Thoracic aorta (tissue), 2 donors: Measurements from ENCODE around the gene MPZL3. TPM values are rescaled to one million over a fixed set of nuclear protein-coding genes. Genes with fewer than 3 reads are reported as not detected.

ENCODE experiments used
- ATAC-seq: fragments of 150-250 bp; one replicate; pipeline ENCODE4 v1.8.0; 2017; ENCODE audit warnings: low read depth; ENCODE audit not compliant: insufficient number of reproducible peaks, low FRiP score
- DNase-seq: peaks from one replicate; pipeline ENCODE4 v3.0.0-alpha.2; 2020; ENCODE audit warnings: low spot score
- H3K27ac ChIP-seq, 2 donors: fragments of 200-600 bp; sonication (generic); 1 replicate in 1 of 2; 2 replicates in 1 of 2; pipeline ENCODE4 v1.5.1; 2016; ENCODE audit warnings: mild to moderate bottlenecking in 2 of 2, moderate library complexity in 2 of 2
- H3K27me3 ChIP-seq: fragments of 200-600 bp; sonication (generic); replicated peaks from 2 replicates; pipeline ENCODE4 v1.6.0; 2016; ENCODE audit warnings: mild to moderate bottlenecking; ENCODE audit not compliant: insufficient read depth
- H3K36me3 ChIP-seq: fragments of 200-600 bp; sonication (generic); one replicate; pipeline ENCODE4 v1.5.1; 2016
- H3K4me1 ChIP-seq, 2 donors: fragments of 200-600 bp; sonication (generic); 1 replicate in 1 of 2; 2 replicates in 1 of 2; pipeline versions ENCODE4 v1.5.1 to v1.6.0; 2016; ENCODE audit warnings: low read depth in 2 of 2, mild to moderate bottlenecking in 1 of 2; ENCODE audit not compliant: control insufficient read depth in 1 of 2
- H3K4me3 ChIP-seq: fragments of 200-600 bp; sonication (generic); 2 replicates; pipeline ENCODE4 v1.5.1; 2016; ENCODE audit warnings: mild to moderate bottlenecking
- H3K9me3 ChIP-seq: fragments of 200-600 bp; sonication (generic); 2 replicates; pipeline ENCODE4 v1.5.1; 2016
- total RNA-seq, 2 donors: library from RNA; depleted of rRNA; stranded (reverse); fragments of >200 nt; gene quantifications; one replicate each; pipeline versions ENCODE4 v1.1.0 to v1.2.3, GENCODE V29; 2016
- TF ChIP-seq, protein P1 (sequence below): fragments of 200-600 bp; sonication (generic); IDR thresholded peaks from one replicate; pipeline ENCODE4 v1.5.1; 2019; ENCODE audit warnings: antibody characterized with exemption

The MPZL3 gene
- total RNA-seq, 2 donors from 2014 or later = 0.41 to 3.2 TPM

DNA sequence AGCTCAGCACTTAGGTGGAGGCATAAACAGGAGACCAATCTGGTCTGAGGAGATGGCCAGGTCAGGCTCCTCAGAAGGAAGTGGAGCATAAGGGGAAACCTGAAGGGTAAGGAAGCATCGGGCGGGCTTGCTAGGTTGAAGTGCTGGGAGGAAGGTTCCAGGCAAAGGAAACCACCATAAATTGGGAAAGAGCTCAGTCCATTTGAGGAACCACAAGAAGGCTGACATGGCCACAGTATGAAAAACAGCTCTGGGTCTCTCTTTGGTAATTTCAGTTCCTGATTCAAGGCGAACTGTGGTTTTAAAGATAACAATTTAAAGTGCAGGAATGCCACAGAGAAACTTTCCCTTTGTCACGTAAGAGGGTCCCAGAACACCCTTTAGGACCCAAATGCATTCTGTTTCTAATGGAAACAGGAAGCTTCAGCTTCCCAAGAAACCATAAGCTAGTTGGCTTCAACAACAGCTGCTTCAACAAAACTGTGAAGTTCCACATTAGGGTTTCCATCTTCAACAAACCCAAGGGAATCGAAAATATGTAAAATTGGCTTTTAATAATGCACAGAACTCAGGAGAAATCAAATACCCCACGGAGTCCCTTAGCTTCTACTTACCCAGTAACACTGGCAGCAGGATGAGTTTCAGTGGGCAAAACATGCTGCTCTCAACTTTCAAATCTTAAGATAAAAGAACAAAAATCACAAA, 37.8 kb downstream of the MPZL3 start:
- H3K9me3 ChIP-seq = no peaks in the 10 kb centered on the region
- no peak overlapping the region for H3K4me3 ChIP-seq
- no peak for ATAC-seq
- no peak for DNase-seq
- no peaks in the 10 kb centered on the region for H3K36me3 ChIP-seq
- TF ChIP-seq, protein P1, sequence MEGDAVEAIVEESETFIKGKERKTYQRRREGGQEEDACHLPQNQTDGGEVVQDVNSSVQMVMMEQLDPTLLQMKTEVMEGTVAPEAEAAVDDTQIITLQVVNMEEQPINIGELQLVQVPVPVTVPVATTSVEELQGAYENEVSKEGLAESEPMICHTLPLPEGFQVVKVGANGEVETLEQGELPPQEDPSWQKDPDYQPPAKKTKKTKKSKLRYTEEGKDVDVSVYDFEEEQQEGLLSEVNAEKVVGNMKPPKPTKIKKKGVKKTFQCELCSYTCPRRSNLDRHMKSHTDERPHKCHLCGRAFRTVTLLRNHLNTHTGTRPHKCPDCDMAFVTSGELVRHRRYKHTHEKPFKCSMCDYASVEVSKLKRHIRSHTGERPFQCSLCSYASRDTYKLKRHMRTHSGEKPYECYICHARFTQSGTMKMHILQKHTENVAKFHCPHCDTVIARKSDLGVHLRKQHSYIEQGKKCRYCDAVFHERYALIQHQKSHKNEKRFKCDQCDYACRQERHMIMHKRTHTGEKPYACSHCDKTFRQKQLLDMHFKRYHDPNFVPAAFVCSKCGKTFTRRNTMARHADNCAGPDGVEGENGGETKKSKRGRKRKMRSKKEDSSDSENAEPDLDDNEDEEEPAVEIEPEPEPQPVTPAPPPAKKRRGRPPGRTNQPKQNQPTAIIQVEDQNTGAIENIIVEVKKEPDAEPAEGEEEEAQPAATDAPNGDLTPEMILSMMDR = no peak
- H3K4me1 ChIP-seq = peaks cover 0 to 3% of the 10 kb centered on the region in 2 donors
- H3K27ac ChIP-seq = no peak overlapping the region
- no peaks in the 10 kb centered on the region for H3K27me3 ChIP-seq

DNA sequence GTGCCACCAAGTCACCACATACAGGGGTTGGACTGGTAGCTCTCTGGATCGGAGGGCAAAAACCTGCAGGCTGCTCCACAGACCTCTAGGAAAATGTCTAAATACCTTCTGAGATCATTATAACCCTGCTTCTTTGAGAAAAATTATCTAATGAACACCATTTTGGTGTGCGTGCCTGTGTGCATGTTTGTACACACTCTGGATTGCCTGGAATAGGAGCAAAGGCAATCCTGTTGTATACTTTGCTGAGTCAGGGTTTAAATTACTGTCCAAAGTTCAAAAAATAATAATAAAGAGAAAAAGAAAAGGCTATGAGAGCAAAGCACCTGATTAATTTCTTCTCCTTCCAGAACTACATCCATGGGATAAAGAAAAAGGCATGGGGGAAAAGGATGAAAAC, 38.4 kb downstream of the MPZL3 start:
- no peak overlapping the region for H3K4me3 ChIP-seq

GRCh38 chr11:118213201-118213600, 39.0 kb downstream of the MPZL3 start:
- Histone ChIP-seq H3K27me3 (no peaks in the 10 kb centered on the region), H3K4me1 (peaks cover 0 to 3% of the 10 kb centered on the region in 2 donors), H3K36me3 (no peaks in the 10 kb centered on the region), H3K9me3 (no peaks in the 10 kb centered on the region), H3K4me3 (no peak overlapping the region), H3K27ac (no peak overlapping the region)
- TF ChIP-seq, protein P1 = no peak
- DNase-seq (no peak), ATAC-seq (no peak)

More for the DNA sequence above, 38.4 kb downstream of the MPZL3 start:
- no peaks in the 10 kb centered on the region for H3K9me3 ChIP-seq
- ATAC-seq (no peak), DNase-seq (no peak)
- H3K4me1 ChIP-seq = peaks cover 0 to 3% of the 10 kb centered on the region in 2 donors
- TF ChIP-seq, protein P1 = no peak
- H3K36me3 ChIP-seq = no peaks in the 10 kb centered on the region
- no peaks in the 10 kb centered on the region for H3K27me3 ChIP-seq
- no peak overlapping the region for H3K27ac ChIP-seq

DNA sequence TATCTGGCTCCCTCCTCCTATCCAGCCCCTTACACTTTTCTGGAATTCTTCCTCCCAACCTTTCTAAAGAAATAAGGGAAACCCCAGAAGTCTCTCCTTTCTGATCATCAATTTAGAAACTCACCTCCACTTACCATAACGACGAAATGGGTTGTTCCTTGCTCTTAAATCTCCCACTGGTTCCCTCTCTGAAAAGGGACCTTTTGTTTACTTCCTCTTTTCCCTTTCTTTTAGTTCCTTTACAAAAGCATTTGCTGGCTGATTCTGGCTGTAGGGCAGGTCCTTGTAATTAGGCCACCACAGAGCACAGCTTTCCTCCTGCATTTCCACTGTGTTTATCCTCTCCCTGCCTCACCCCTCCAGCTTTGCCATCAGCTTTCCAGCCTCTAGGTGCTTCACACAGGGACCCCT, 39.4 kb downstream of the MPZL3 start:
- Histone ChIP-seq H3K27ac (no peak overlapping the region), H3K36me3 (no peaks in the 10 kb centered on the region), H3K4me1 (peaks cover 0 to 3% of the 10 kb centered on the region in 2 donors), H3K9me3 (no peaks in the 10 kb centered on the region), H3K27me3 (no peaks in the 10 kb centered on the region), H3K4me3 (no peak overlapping the region)
- TF ChIP-seq, protein P1 = no peak
- DNase-seq (no peak), ATAC-seq (no peak)

DNA sequence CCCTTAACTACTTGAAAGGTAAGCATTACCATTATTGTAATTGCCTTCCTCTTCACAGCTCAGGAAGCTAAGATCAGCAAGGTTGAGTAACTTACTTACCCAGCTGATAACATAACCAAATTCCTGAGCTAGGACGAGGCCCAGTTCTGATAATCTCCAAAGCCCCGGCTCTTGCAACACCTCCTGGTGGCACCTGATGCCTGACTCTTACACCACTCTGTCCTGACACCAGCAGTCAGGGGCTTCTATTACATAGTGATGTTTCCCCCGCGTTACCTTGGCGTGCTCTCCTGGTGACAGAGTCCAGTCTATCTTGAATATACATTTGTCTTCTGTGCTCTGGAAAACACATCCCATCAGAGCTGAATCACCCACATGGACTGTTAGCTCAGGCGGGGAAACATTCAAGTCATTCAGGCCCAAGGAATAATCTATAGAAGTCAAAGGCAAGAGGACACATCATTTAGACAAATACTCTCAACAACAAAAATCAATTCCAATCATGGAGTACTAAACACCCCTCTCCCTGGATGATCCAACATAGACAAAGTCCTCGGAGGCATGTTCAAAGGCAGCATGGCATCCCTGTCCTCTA, 39.9 kb downstream of the MPZL3 start:
- ATAC-seq (no peak), DNase-seq (no peak)
- Histone ChIP-seq H3K4me1 (peaks cover 0 to 3% of the 10 kb centered on the region in 2 donors), H3K36me3 (no peaks in the 10 kb centered on the region), H3K9me3 (no peaks in the 10 kb centered on the region), H3K27ac (no peak overlapping the region), H3K4me3 (no peak overlapping the region), H3K27me3 (no peaks in the 10 kb centered on the region)
- TF ChIP-seq, protein P1 = no peak
